ENCODE measurements around the gene MAN1C1. TPM values are rescaled to one million over a fixed set of nuclear protein-coding genes. Genes with fewer than 3 reads are reported as not detected.
A peak's percentile ranks its signal among the peaks of the same experiment; 100 is the strongest.

The MAN1C1 gene
- total RNA-seq, 1 experiment from 2014 or later, result 0.11 TPM

- no peaks in the 10 kb centered on the region for H3K9me3 ChIP-seq (ENCODE audit: low read length)
- H2AFZ ChIP-seq (ENCODE audit: low read length), result peak overlapping the region; percentile 88
- ChIA-PET CTCF (interaction anchor here (0.9 kb wide), 1 partner anchor 212 kb away, joined by 3 read pairs; no protein-coding TSS in a partner anchor), POLR2A (ENCODE audit: unreplicated experiment) (interaction anchor here (0.6 kb wide), 4 partner anchors 20 to 1338 kb away, joined by 3 to 16 read pairs (median 5); partner anchors contain the start of gene PAFAH2)
- intact Hi-C loops (cut with micrococcal nuclease), result loop anchor here (5.0 kb wide), 1 partner anchor 177 kb away; the partner anchor contains the start of gene PAFAH2
- peak overlapping the region; percentile 41 for H3K27ac ChIP-seq (ENCODE audit: low read length)
- BruUV-seq (replicated peaks), result no TSS peak
- no peaks in the 10 kb centered on the region for H3K36me3 ChIP-seq (ENCODE audit: low read depth, low read length)
- H3F3A ChIP-seq (ENCODE audit: low read length, unreplicated experiment), result no peaks in the 10 kb centered on the region
- H3K79me2 ChIP-seq (ENCODE audit: low read length), result peaks cover 41% of the 10 kb centered on the region
- peak; percentile 68 for DNase-seq
- peaks cover 23% of the 10 kb centered on the region for H3K4me1 ChIP-seq (ENCODE audit: insufficient read depth, low read length)
- ATAC-seq, result peak; percentile 62
- no peaks in the 10 kb centered on the region for H3K9me2 ChIP-seq (replicated peaks; ENCODE audit: low read length)
- H3K4me3 ChIP-seq (ENCODE audit: low read length), result peak overlapping the region; percentile 93
- H3K27me3 ChIP-seq (ENCODE audit: low read length), result no peaks in the 10 kb centered on the region
- H4K20me1 ChIP-seq (ENCODE audit: low read length), result peaks cover 11% of the 10 kb centered on the region; the same call in 1 of the 2 replicates
- TF ChIP-seq CTCF (conservative IDR thresholded peaks at IDR 0.05; ENCODE audit: low read depth, low read length), result no peak
- no peak for TF ChIP-seq EZH2phosphoT487 (IDR thresholded peaks at IDR 0.05; ENCODE audit: borderline replicate concordance, low read length)
- TF ChIP-seq EZH2 (IDR thresholded peaks at IDR 0.05; ENCODE audit: low read length, unreplicated experiment), result no peak
- peak overlapping the region; percentile 89 for H3K9ac ChIP-seq (ENCODE audit: low read length)
- H3K4me2 ChIP-seq (ENCODE audit: low read length), result peak overlapping the region; percentile 93
These were observed 203.9 kb downstream of the MAN1C1 start for GRCh38 chr1:25820247-25821111.

- no peaks in the 10 kb centered on the region for H3F3A ChIP-seq (ENCODE audit: low read length, unreplicated experiment)
- peak overlapping the region; percentile 88 for H2AFZ ChIP-seq (ENCODE audit: low read length)
- TF ChIP-seq CTCF (conservative IDR thresholded peaks at IDR 0.05; ENCODE audit: low read depth, low read length) (no peak), EZH2phosphoT487 (IDR thresholded peaks at IDR 0.05; ENCODE audit: borderline replicate concordance, low read length) (no peak), EZH2 (IDR thresholded peaks at IDR 0.05; ENCODE audit: low read length, unreplicated experiment) (no peak)
- CTCF ChIA-PET, result interaction anchor here (0.9 kb wide), 1 partner anchor 212 kb away, joined by 3 read pairs; no protein-coding TSS in a partner anchor
- H4K20me1 ChIP-seq (ENCODE audit: low read length), result peaks cover 11% of the 10 kb centered on the region; the same call in 1 of the 2 replicates
- H3K27ac ChIP-seq (ENCODE audit: low read length), result no peak overlapping the region
- H3K4me1 ChIP-seq (ENCODE audit: insufficient read depth, low read length), result peaks cover 23% of the 10 kb centered on the region
- BruUV-seq (replicated peaks), result TSS peak; percentile 15
- intact Hi-C loops (cut with micrococcal nuclease), result loop anchor here (5.0 kb wide), 1 partner anchor 176 kb away; the partner anchor contains the start of gene PAFAH2
- peaks cover 41% of the 10 kb centered on the region for H3K79me2 ChIP-seq (ENCODE audit: low read length)
- H3K36me3 ChIP-seq (ENCODE audit: low read depth, low read length), result peaks cover 2% of the 10 kb centered on the region; the same call in 1 of the 2 replicates
- POLR2A ChIA-PET (ENCODE audit: unreplicated experiment), result no interaction called here
- H3K4me3 ChIP-seq (ENCODE audit: low read length), result peak overlapping the region; percentile 93
- peak overlapping the region; percentile 93 for H3K4me2 ChIP-seq (ENCODE audit: low read length)
- ATAC-seq (no peak), DNase-seq (peak; percentile 6)
- peak overlapping the region; percentile 89 for H3K9ac ChIP-seq (ENCODE audit: low read length)
- no peaks in the 10 kb centered on the region for H3K9me3 ChIP-seq (ENCODE audit: low read length)
- H3K9me2 ChIP-seq (replicated peaks; ENCODE audit: low read length), result no peaks in the 10 kb centered on the region
- H3K27me3 ChIP-seq (ENCODE audit: low read length), result no peaks in the 10 kb centered on the region
These were observed 204.5 kb downstream of the MAN1C1 start for GRCh38 chr1:25821112-25821476.
